HG02588 (cell line): ENCODE data around the gene KCNK13.

ENCODE experiments used
- ATAC-seq: cut with Tn5 transposase; IDR thresholded peaks from one replicate; pipeline ENCODE4 v1.9.1; 2021; ENCODE audit warnings: mild to moderate bottlenecking, moderate library complexity; ENCODE audit not compliant: unreplicated experiment

The KCNK13 gene

DNA sequence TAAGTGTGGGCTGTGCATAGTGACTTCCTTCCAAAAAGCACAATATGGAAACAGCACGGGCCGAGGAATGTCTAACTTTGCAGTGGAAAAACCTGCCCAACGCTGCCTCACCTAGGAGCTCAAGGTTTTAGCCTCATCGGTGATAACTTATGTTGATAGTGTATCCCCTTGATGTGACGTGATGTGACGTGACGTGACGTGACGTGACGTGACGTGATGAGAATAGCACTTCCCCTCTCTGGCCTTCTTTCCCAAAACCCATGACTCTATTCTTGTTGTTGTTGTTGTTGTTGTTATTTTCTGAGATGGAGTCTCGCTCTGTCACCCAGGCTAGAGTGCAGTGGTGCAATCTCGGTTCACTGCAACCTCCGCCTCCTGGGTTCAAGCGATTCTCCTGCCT, 64.5 kb downstream of the KCNK13 start:
- no peak for ATAC-seq

DNA sequence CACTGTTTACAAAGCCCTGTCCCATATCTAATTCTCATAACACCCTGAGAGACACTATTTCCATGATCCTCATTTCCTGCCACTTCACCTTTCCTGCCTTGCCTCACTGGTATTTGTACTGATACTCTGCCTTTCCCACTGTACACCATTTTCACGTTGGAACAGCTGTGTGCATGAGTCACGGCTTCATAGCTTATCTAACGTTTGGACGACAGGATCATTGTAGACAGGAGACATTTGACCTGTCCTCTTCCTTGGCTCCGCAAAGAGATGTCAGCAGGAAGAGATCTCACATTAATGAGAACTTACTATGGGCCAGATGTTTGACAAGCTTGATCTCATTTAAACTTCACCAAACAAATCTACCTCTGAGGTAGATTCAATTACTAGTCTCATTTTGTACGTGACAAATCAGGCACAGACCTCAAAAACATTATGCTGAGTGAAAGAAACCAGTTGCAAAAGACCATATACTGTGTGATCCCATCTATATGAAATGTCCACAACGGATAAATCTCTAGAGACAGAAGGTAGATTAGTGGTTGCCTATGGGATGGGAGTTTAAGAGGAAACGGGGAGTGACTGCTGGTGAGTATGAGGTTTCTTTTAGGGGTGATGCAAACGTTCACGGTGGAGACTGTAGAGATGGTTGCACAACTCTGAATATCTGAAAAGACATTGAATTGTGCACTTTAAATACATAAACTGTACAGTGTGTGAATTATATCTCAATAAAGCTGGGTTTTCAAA, 71.2 kb downstream of the KCNK13 start:
- no peak for ATAC-seq

DNA sequence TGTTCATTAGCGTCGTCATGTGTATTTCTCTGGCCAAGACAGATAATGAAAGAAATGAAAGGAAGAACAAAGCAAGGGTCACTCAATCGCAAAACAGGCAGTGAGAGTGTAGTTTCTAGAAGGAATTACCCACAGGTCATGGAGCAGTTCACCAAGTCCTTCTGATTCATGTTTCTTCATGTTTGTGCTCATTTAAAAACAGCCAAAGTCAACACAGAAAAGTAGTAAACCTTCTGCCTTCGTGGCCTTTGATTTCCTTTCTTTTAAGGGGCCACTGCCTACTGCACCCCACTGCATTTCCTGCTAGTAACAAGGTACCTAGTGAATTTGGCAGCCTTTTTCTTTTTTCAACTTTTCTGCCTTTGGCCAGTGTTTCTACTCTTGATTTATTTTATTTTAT, 75.1 kb downstream of the KCNK13 start:
- ATAC-seq, result no peak

DNA sequence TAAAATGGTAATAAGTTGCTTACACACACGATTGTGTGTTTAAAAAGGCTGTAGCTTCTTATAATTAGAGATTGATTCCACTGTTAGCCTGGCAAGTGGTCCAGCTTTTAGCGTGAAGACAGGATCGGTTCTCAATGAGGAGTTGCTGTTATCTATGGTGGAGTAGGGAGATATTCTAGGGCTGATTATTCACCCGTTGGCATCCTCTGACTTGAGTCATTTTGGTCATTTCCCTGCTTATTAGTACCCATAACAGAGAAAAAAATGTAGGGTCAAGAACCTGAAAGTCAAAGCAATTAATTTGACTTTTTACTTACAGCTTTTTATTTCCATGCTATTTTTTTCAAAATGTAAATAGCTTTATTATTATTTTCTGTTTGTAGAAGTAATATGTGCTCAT, 76.0 kb downstream of the KCNK13 start:
- ATAC-seq, result no peak

DNA sequence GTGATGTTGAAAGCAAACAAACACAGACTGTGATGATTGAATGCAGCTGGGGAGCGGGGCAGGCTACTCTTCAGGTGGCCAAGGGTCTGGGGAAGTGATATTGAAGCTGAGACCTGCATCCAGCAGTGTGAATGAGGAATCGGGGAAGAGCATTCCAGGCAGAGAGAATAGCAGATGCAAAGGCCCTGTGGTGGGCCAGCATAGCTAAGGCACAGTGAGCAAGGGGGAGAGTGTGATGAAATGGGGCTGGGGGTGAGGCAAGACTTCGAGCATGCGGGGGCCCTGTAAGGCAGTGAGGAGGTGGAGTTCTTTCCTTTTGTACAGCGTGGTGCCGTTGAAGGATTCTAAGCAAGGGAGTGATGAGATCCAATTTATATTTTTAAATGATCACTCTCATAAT, 77.4 kb downstream of the KCNK13 start:
- ATAC-seq, result no peak

DNA sequence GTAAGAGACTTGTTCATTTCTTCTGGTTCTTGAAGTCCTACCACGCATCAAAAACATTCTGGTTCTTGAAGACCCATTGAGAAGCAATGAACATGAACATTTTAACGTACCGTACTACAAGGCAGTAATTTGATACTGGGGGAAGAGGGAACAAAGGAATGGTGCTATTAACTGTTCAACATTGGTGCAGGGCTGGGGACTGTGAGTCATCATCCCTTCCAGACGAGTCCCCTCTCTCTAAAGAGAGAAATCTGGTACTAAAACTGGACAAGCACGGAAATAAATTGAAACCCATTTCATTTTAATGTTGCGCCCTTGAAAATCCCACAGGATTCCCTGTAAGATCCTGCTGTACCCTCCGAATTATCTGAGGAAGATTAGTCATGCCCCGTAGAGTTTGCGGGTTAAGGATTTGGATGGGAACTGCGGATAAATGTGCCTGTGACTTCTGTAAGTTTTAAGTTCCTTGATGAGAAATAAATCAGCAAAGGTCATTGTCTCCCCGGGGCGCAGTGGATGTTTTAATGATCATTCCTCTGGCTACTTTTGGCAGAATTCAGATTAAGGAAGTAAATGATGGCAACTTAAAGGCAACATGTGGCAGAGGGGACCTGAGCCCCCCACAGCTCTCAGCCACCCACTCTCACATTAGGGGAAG, 78.6 kb downstream of the KCNK13 start:
- no peak for ATAC-seq

DNA sequence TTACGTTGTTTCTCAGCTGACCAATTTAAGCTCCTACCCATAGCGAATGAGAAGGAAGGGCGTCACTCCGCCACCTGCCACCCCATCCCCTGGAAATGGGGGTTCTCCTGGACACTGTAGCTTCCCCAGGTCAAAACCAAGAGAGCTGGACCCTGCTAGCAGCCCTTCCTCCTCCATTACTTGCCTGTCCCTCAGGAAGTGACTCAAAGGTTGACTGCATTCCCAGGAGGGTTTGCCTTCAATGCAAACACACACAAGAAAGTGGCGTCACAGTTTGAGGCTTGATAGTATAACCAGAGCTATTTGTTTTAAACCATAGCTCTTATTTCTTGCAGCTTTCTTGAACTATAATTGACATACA, 79.1 kb downstream of the KCNK13 start:
- ATAC-seq, result no peak

DNA sequence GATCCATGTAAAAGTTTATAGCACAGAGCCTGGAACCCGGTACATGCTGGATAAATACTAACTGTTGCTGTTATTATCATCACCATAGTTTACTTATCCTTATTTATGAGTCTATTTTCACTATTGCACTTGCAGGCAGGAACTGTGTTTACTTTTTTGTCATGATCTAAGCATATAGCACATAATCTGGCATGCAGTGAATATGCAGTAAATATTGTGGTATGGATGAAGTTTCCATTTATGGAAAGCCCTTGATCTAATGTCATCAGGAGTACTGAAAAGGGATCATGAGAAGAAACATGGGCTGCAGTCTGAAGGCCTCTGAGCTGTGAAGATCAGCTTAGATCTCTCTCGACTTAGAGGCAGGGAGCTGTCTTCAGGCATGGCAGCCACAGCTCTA, 91.6 kb downstream of the KCNK13 start:
- ATAC-seq, result no peak

DNA sequence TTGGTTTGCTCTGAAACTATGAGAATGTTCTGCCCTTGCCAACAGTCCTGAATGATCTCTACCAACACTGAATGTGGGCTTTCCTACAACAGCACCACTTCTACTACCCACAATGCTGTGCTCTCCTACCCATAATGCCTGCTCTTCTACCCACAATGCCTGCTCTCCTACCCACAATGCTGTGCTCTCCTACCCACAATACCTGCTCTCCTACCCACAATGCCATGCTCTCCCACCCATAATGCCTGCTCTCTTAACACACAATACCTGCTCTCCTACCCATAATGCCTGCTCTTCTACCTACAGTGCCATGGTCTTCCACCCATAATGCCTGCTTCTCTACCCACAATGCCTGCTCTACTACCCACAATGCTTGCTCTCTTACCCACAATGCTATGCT, 92.3 kb downstream of the KCNK13 start:
- ATAC-seq, result no peak

DNA sequence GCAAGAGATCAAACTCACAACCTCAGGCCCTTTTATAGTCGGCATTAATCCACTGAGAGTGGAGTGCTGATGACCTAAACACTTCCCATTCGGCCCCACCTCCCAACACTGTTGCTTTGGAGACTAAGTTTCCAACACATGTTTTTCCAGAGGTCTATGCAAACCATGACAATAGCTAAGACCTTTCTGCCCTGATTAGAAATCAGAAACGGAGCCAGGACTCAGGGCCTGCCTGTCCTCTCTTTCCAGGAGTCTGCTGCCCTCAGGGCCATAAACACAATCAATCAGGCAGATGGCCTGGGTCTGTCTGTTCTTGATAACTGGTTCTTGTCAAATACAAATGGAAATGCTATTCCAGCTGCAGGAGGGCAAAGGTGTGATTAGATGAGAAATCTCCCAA, 97.4 kb downstream of the KCNK13 start:
- no peak for ATAC-seq

DNA sequence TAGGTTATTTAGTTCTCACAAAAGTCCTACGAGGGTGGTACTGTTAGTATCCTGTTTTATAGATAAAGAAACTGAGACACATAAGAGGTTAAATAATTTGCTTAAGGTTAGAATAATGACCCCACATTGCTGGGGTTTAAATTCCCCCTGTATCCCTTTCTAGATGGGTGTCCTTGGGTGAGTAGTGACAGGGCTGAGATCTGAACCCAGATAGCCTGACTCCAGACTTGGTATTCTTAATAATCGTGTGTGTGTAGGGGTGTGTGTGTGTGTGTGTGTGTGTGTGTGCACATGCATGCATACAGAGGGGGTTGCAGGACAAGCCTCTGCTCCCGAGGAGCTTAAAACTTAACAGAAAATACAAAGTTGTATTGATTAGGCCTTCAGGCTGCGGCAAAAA, 97.9 kb downstream of the KCNK13 start:
- no peak for ATAC-seq

DNA sequence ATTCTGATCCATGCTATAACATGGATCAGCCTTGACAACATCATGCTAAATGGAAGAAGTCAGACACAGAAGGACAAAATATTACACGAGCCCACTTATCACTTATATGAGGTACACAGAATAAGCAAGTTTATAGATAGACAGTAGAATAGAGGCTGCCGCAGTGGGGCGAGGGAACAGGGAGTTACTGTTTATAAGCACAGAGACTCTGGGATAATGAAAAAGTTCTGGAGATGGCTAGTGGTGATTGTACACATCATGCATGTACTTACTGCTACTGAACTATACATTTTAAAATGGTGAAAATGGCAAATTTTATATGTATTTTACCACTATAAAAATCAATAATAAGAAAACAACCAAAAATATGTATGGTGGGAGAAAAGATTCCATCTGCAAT, 99.3 kb downstream of the KCNK13 start:
- ATAC-seq, result no peak

DNA sequence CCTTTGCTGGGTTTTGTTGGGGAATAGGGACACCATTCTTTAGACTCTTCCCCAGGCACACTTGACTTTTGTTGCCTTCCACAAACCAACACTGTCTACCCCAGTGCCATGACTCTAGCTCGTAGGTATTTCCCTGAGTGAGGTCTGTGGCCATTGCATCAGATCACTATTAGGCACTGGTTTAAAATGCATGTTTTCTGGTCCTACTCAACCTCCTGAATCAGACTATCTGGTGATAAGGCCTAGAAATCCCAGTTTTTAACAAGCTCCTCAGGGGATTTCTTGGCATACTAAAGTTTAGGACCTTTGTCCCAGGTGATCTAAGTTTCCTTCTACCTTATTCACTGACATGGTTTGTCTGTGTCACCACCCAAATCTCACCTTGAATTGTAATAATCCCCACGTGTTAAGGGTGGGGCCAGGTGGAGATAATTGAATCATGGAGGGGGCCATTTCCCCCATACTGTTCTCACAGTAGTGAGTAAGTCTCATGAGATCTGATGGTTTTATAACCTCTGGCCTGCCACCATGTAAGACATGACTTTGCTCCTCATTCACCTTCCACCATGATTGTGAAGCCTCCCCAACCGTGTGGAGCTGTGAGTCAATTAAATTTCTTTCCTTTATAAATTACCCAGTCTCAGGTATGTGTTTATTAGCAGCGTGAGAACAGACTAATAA, 106.8 kb downstream of the KCNK13 start:
- ATAC-seq, result no peak

DNA sequence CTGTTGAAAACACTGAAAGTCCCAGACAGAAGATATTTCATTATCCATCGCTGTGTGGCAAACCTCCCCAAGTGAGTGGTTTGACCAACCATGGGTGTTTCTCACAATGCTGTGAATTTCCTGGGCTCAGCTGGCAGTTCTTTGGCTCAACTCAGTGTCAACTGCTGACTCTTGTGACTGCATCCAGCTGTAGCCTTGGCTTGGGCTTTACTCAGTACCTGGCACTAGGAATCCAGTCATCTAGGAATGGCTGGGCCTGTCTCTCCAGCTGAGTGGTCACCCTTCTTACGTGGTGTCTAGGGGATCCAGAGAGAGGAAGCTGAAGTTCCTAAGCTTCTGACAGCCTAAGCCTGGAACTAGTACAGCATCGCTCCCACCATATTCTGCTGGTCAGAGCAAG, 113.8 kb downstream of the KCNK13 start:
- ATAC-seq, result no peak

DNA sequence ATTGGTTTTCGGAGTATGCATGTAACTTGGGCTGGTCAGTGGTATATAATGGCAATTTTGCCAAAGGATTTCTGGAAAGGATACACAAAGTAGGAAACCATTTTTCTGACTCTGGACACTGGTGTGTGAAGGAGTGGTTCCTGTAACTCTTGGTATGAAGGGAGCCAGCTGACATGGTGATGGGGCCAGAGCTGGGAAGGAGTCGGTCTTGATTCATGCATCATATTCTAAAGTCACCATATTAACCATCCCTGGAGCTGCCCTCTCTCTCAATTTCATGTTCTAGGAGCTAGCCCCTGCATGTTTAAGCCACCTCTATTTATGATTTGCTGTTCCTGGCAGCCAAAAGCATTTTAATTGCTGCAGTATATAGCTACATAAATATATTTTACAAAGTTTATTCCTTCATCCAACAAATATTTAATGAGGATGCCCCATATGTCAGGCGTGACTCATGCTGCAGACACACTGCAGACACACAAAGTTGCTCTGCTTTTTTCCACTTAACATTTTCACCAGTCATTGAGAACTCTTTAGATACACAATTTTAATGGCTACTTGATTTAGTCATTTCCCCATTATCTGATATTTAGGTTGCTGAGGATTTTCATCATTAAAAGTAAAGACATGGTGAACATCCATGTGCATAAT, 115.9 kb downstream of the KCNK13 start:
- ATAC-seq, result no peak

DNA sequence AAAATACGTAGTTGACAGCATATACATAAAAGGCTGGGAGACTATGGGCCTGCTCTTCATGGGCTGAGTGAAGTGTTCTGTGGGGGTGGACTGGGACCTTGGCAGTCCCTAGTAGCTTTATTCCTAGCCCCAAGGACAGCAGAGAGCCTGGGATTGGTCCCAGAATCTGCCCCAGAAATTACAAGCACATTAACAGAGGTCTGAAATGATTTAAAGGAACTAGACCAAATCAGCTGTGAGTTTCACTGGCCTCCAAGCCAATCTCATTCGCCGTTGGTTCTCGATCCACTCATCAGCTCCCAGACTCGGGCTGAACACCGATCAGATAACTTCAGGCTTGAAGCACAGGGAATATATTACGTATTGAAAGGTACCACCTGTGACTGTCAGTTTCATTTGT, 117.6 kb downstream of the KCNK13 start:
- no peak for ATAC-seq

DNA sequence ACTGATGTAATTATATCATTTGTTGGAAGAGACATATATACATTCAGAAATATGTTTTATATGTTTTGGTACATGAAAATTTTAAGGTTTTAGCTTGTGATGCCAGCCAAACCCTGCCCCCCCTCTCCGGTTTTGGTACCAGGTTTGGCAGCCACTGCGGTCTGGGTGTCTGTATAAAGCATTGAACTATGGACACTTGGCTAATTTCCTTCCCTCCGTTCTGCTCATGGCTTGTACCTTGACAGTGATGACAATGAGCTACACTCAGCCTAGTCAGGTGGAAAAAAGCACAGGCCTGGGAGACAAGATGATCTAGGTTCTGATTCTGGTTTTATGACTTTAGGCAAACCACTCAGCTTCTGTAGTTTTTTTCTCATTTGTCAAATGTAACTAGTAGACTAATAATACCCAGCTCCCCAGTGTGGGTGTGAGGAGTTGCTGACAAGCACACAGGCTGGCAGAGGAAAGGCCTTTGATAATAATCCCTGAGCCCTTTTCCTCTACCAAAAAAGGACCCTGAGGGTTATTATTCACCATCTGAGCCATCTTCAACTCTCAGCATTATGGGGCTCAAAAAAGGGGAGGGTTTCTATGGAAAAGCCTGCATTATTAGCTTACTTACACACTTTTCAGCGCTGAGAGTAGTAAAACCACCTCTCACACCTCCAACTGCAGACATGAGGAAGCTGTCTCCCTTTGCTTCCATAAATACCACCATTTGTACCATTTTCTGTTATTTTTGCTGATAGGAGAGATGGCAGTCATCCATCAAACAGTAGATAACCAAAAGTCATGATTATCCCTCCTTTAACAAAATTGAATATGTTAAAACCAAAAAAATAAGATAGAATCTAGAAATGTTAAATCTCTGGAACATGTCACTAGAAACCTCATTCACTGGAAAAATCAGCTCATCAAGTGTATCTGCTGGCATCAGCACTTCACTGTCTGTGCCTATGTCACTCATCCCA, 118.3 kb downstream of the KCNK13 start:
- no peak for ATAC-seq

DNA sequence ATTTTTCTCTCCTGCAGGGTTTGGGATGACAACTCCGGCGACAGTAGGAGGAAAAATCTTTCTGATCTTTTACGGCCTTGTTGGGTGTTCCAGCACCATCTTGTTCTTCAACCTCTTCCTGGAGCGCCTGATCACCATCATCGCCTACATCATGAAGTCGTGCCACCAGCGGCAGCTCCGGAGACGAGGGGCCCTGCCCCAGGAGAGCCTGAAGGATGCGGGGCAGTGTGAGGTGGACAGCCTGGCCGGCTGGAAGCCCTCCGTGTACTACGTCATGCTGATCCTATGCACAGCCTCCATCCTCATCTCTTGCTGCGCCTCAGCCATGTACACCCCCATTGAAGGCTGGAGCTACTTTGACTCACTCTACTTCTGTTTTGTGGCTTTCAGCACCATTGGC, 122.3 kb downstream of the KCNK13 start:
- no peak for ATAC-seq

DNA sequence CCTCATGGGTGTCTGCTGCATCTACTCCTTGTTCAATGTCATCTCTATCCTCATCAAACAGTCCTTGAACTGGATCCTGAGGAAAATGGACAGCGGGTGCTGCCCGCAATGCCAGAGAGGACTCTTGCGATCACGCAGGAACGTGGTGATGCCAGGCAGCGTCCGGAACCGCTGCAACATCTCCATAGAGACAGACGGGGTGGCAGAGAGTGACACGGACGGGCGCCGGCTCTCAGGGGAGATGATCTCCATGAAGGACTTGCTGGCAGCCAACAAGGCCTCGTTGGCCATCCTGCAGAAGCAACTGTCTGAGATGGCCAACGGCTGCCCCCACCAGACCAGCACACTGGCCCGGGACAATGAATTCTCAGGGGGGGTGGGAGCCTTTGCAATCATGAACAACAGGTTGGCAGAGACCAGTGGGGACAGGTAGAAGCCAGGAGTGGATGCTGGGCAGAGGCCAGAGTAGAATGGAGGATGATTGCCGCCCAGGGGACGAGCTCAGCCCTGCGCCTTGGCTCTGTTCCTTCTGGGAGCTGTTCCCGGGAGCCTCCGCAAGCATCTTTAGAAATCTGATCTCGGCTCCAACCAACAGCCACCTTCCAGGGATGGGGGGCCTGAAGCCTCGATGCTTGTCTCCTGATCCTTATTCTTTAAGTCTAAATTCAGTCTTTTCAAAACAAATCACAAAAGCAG, 122.9 kb downstream of the KCNK13 start:
- no peak for ATAC-seq

DNA sequence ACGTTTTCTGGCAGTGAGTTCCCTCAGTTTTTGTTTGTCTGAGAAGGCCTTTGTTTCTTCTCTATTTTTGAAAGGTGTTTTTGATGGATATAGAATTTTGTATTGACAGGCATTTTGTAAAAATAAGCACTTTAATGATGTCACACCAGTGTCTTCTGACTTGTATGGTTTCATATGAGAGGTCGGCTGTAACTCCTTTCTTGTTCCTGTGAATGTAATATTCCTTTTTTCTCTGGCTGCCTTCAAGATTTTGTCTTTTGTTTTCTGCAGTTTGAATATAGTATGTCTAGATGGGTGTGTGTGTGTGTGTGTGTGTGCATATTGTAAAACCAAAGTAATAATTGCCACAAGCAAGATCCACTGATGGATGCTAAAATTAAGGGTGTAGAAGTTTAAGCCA, 126.8 kb downstream of the KCNK13 start:
- no peak for ATAC-seq
